Midbrain (tissue), 1 donor: ENCODE results near the gene TMBIM1.

ENCODE experiments used
- DNase-seq: peaks from one replicate; lab custom pipeline; 2025; lab: John Stamatoyannopoulos, UW

TMBIM1 gene, protein sequence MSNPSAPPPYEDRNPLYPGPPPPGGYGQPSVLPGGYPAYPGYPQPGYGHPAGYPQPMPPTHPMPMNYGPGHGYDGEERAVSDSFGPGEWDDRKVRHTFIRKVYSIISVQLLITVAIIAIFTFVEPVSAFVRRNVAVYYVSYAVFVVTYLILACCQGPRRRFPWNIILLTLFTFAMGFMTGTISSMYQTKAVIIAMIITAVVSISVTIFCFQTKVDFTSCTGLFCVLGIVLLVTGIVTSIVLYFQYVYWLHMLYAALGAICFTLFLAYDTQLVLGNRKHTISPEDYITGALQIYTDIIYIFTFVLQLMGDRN

DNA sequence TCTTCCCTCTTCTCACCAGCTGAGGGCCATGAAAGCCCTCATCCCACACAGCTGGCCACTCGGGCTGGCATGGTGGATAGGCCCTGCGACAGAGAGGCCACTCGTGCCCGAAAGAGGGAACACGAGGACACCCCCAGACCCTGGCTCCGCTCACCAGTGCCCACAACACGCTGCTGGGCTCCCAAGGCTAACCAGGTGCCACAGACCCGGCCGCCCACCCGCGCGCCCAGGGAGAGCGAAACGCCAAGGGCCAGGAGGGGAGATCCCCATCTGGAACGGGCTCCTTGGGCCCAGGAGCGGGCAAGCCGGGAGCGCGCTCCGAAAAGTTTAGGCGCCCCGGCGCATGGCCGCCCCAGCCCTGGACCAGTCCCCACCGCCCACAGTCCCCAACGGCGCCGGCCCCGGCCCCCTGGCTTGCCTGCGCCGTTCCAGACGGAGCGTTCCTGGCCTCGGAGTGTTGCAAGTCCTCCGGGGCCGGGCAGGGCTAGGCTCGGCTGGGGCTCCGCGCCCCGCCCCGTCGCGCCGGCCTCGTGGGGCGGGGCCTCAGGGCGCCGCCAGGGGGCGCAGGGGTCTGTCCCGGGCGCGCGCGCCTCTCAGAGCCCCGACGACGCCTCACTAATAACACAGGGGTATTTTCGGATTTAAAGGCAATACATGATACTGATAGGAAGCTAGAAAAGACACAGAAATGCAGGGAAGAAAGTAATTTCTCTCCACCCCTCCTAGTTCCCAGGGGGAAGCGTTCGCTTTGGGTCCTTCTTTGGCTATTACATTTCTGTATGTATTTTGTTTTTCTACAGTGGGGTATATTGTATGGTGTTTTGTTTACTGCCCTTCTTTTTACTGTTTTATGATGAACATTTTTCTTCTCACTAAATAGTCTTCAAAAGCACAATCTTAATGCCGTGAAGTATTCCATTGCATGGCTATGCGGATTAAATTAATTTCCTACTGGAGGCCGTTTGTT, at the start of gene TMBIM1:
Gene TMBIM1, minus strand, starts transcription at position 456 of the 967 bp plus-strand sequence. CDS start 10,362 bp downstream, outside the sequence.
- peak; percentile 77 for DNase-seq

DNA sequence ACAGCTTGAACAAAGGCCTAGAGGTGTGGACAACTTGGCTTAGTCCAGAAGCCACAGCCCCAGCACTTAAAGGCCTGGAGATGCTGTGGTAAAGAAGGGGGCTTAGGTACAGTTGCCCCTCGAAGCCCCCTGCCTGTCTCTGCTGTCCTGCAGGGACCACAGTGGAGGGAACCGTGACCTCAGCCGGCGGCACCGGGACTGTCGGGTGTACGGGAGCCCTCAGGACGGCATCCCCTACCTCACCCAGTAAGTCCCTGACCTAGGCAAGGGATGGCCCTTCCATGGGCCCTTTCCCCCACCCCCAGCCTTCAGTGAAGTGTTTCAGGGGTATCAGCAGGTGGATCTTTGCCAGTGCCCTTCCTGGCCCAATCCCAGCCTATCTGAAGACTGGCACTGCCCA, 49.1 kb upstream of the TMBIM1 start:
- no peak for DNase-seq

DNA sequence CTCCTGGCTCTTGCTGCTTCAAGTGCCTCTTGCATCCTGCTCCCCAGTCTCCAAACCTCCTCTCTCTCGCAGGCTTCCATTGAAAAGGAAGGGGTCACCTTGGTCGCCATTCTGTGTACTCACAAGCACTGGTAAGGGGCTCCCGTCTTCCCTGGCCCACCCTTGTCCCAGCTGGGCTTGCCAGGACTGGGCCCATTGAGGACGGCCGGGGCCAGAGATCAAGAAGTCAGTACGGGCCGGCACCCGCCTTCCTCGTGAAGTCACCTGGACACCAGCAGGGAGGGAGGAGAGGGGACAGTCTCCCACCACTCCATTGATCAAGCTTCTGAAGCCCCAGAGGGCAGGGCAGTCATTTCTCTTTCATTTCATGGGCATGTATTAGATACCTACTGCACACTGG, 48.4 kb upstream of the TMBIM1 start:
- no peak for DNase-seq

DNA sequence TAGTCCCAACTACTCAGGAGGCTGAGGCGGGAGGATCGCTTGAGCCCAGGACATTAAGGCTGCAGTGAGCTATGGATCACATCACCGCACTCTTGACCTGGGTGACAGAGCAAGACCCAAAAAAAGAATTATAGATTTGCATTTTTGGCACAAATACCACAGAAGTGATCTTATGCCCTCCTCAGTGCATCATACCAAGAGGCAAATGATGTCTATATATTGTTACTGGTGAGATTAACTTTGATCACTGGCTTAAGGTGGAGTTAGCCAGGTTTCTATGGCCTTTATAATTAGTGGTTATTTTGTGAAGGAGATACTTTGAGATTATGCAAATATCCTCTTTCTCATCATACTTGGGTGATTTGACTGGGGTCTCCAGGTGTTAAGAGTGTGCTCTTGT, 42.2 kb upstream of the TMBIM1 start:
- DNase-seq, result no peak

DNA sequence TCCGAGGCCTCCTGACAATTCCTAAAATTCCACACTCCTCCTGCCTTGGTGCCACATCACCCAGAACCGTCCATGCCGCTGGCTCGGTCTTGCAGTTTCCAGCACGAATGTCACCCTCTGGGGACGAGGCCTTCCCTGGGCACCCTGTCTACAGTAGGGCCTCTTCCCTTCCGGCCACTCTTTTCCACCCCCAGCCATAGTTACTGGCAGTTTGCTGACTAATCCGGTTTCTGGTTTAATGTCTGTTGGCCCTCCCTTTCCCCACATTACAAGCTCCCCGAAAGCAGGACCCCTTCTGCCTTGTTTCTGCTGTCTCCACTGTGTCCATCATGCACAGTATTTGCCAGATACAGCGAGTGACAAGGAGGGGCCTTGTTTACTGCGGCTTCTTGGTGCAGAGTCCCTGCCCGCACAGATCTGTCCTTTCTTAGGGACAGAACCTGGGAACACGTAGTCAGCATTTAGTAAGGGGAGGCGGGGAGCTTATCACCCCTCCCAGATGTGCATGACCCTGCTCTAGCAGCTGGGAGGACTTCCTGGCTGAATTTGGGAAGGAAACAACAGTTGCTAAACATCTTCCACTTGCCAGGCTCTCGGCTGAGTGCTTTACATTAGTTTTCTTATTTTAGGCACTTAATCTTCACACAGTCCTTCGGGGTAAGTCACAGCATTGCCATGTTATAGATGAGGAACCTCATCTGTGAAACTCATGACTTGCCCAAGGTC, 40.8 kb upstream of the TMBIM1 start:
- no peak for DNase-seq

DNA sequence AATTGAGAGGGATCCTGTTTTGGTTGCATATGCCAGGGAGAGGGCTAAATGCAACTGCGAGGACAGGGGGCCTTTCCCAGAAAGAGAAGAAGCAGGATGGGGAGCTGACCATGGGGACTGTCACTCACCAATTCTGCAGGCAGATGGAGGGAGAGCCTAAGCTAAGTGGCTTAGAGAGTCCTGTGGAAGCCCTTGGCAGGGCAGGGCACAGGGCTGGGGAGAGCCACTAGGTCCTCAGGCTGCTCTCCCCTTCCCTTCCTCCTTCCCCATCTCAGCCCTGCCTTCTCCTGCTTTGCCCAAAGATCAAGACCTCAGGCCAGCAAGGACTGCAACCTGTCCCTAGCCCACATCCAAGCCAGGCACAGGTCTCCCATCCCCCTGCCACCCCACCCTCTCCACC, 40.0 kb upstream of the TMBIM1 start:
- DNase-seq, result no peak

DNA sequence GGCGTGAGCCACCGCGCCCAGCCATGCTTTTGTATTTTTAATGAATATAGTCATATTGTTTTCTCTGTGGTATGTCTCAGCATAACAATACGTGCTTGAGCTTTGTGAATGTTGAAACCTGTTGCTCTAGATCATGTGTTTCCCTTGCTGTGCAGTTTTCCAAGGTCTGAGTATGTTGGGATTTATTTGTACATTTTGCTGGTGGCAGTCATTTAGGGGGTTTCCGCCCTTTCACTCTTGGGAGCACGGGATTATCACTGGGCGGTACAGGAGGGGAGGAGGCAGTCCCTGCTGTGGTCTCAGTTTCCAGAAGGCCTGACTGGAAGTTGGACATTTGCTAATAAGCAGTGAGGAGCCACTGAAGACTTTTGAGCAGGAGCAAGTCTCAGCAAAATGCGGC, 39.4 kb upstream of the TMBIM1 start:
- no peak for DNase-seq

DNA sequence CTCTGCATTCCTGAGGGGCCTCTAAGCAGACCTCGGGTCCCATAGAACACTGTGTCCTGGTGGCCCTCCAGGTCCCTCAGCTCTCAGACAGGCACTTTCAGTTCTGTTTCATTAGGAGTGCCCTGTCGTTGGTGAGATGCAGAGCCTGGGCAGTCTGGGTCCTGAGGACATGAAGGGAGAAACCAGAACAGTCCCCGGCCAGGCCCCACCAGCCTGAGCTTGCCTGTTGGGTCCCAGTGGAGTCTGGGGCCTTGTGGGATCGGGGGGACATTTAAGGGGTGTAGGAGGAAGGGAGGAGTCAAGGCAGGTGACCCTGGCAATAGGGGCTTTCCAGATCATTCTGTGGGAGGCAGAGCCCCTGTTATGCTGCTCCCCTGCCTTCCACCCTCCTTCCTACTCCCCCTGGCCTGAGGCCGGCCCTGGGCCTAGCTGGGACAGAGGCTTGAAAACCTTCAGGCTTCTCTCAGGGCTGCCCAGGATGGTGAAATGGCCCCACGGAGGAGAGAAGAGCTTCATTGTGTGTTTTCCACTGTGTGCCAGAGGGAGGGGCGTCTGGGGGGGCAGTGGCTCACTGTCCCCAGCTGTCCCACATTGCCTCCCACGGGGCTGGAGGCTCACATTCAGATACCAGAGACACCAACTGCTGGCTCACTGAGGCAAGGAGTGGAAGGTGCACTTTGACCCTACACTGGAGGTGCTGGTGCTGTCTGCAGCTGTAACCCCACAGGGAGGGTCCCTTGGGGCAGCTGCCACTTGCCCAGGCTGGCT, 37.7 kb upstream of the TMBIM1 start:
- DNase-seq, result no peak

DNA sequence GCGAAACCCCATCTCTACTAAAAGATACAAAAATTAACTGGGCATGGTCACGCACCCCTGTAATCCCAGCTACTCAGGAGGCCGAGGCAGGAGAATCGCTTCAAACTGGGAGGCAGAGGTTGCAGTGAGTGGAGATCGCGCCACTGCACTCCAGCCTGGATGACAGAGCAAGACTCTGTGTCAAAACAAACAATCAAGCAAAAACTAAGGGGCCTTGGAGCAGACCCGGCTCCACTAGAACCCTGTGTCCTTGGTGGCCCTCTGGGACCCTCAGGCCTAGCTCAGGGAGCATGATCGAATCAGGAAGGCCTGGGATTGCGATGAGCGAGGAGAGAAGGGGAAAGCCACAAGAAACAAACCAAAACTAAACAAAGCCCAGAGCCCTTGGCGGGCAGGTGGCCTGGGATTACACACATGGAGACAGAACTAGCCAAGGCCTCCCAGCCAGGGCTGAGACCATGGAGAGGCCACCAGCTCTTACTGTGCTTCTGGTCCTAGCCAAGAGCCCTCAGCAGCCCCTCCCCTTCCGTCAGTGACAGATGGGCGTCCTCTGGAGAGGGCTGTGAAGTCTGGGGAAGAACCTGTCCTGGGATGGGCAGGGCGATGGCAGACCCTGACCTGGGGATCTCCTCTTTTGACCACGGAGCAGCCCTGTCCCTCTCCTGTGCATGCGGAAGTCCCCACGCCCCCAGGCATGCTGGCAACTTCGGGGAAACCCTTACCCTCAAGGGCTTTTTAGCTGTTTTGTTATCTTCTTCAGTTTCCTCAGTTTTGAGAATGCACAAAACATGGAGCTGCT, 36.9 kb upstream of the TMBIM1 start:
- no peak for DNase-seq

DNA sequence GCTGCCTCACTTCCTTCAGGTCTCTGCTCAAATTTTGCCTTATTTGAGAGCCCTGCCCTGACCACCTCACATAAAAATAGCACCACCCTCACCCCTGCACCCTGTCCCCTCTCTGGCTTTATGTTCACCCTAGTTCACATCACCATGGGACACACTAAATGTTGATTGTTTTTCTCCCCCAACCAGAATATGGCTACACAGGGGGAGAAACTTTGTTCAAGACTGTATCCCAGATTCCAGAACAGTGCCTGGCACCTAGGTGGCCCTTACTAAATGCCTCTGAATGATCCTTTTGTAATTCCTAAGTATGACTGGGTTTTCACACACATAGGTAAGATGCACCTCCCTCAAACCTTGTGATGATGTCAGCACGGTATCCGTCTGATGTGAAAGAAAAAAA, 36.0 kb upstream of the TMBIM1 start:
- DNase-seq, result no peak

DNA sequence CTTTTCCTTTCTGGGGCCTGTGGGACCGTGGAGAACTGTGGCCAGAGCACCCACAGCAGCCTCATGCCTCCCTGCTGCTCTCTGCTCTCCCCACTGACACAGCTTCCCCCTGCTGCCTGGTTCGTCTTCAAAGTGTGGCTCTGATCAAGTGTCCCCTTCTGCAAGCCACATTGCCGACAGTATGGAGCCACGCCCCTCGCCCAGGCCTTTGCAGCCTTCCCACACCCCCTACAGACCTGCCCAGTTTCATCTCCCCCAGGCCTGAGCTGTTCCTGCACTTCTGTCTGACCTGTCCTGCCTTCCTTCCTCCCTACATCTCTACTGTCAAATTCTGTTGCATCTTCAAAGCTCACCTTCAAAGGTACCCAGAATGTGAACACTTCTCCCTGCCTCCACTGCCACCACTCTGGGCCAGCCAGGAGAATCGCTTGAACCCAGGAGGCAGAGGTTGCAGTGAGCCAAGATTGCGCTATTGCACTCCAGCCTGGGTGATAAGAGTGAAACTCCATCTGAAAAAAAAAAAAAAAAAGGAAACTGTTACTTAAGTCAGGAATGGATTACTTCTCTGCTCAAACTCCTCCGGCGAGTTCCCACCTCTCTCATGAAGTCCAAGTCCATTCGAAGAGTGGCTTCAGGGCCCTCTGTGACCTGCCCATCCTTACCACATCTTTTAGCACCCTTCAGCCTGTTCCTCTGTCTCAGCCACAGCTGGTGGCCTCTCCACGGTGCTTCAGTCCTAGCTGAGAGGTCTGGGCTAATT, 35.3 kb upstream of the TMBIM1 start:
- no peak for DNase-seq

DNA sequence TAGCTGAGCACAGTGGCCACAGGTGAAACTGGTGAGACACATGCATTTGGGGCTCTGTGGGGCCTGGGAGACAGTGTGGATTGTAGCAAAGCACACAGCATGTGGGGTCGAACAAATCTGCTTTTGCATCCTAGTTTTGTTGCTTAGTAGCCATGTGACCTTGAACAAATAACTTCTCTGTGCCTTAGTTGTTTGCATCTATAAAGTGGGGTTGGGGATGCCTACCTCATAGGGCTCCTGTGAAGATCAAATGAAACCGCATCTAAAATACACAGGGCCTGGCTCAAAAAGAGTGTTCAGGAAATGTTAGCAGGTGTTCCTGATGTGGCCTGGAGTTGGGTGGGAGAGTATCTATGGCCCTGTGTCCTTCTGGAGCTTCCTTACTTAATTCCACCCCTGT, 34.0 kb upstream of the TMBIM1 start:
- DNase-seq, result no peak

DNA sequence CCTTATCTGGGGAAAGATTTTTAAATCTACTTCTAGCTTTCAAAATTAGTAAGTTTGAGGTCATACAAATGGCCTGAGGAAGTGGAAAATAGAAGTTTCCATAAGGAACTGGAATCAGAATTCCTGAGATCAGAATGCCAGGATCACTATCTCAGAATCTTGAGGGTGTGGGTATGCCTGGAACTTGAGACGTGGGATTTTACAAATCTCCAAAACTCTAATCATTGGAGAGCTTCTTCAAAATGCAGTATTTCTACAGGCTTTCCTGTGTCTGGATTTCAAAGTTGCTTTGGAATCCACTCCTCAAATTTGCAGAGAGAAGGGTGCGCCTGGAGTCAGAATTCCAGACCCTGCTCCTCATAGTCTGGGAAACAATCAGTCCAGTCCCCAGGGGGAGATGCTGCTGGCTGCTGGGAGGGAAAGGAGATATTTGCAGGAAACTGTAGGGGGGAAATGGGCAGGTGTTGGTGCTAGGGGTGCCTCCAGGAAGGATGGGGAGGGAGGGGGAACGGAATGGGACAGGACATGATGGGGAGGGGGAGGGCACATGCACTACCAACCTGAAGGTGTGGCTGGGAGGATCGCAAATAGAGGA, 33.4 kb upstream of the TMBIM1 start:
- DNase-seq, result no peak

DNA sequence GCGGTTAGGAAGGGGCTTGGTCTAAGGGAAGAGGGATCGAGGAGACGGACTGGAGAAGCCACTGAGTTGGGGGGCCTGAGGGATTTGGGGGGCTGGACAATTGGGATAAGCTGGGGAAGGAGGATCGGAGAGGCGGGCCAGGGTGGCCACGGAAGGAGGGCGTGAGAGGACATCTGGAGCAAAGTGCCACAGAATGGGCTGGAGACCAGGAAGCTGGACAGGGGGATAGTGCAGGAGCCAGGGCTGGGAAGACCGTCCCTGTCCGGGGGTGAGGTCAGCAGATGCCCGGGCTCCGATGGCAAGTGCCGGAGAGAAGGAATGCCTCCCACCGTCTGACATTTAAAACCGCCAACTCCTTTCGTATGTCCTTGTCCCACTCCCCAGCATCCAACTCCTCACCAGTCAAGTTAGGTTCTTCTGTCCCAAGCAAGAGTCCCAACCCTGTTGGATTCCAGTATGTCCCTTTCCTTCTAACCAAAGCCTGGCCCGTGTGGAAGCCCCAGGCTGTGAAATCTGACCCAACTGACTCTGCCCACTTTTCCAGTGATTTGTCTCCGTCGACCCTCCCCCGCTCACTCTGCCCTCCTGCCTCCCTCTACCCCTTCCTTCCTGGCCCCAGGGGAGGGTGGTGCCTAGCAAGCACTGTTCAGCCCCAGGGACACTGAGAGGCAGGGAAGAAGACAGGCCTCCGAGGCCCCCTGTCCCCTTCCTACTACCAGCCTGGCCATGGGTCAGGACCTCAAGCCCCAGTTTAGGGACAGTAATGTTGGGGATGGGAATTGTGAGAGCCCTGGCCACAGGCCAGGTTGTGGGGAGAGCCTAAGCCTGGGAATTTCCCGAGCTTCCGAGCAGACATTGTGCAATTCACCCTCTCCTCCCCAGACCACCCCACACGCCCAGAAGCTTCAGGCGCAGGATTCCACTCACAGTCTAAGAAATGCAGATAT, 31.5 kb upstream of the TMBIM1 start:
- no peak for DNase-seq

DNA sequence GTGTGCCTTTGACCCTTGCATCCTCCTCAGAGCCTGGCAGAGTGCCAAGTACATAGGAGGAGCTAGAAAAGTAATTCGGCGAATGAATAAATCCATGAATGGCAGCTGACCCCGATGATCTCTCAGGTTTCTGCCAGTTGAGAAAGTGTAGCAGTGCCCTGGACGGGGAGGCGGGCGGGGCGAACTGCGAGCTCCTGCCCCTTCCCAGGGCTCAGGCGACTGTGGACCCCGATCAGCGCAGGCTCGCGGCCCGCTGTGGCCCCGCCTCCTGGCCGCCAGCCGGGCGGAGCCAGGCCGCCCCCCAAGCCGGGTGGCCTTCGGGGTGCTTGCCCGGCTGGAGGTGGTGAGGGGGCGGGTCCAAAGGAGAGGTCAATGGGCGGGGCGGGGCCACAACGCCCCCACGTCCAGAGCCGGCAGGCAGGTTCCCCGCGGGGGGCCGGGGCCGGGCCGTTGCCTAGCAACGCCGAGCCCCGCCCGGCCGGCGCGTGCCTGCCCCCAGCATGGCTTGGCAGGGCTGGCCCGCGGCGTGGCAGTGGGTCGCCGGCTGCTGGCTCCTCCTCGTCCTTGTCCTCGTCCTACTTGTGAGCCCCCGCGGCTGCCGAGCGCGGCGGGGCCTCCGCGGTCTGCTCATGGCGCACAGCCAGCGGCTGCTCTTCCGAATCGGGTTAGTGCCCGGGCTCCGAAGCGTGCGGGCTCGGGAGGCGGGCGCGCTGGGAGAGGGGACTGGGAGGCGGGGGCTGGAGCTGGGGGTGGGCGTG, 30.6 kb upstream of the TMBIM1 start:
- DNase-seq, result peak; percentile 69

DNA sequence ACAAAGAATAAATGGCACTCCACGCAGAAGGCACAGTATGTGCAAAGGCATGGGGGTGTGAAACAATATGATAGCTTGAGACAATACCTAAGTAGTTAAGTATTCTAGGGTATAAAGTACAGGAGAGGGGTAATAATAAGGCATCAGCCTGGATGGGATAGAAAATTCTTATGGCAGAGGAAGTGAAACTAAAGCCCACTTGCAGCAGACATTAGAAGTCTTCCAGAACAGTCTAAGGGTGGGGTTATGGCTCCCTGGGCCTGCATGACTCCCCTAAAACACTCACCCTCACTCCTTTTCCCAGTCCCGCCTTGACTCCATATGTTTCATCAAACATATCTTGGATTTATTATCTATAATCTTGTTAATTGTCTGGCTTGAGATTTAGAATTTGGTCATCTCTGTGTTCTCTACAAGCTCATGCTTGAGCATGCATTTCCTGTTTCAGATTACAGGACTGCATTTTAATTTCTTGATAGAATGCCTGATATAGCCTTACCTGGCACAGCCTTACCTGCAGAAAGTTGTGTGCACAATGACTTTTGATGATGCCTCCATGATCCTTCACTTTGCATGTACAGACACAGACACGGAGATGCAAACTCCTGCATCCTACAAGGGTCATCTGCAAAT, 28.5 kb upstream of the TMBIM1 start:
- DNase-seq, result no peak

DNA sequence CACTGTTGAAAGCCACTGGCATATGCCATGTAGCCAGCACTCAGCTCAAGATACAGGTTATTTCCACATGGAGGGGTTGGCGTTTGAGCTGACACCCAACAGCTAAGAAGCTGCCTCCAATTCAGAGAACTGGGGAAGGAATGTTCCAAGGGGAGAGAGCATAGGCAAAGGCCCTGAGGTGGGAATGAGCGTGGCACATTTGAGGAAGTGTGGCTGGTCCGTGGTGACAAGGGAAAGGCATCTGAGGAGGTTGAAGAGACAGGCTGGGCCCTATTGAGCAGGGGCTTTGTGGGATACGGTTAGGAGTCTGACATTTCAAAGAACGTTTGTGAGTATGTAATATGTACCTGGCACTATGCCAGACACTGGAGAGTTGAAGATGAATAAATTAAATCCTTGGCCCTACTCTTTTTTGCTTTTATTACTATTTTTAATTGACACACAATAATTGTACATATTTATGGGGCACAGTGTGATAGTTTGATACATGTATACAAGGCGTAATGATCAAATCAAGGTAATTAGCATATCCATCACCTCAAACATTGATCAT, 27.6 kb upstream of the TMBIM1 start:
- DNase-seq, result no peak
